Ectodermal cell (in vitro differentiated cells): ENCODE results near the gene RPS24.

Experiments
- H3K27ac ChIP-seq: 2 replicates; pipeline ENCODE4 v1.7.0; 2013; ENCODE audit warnings: mild to moderate bottlenecking, low read depth, low read length; ENCODE audit not compliant: insufficient read depth, poor library complexity, severe bottlenecking
- H3K27me3 ChIP-seq: 2 replicates; pipeline ENCODE4 v1.7.0; 2013; ENCODE audit warnings: mild to moderate bottlenecking, low read length; ENCODE audit not compliant: insufficient read depth, control insufficient read depth, poor library complexity, severe bottlenecking
- H3K36me3 ChIP-seq: one replicate; pipeline ENCODE4 v1.7.0; 2013; ENCODE audit warnings: low read length; ENCODE audit not compliant: control insufficient read depth, insufficient read depth
- H3K4me1 ChIP-seq: one replicate; pipeline ENCODE4 v1.7.0; 2013; ENCODE audit warnings: low read length; ENCODE audit not compliant: control insufficient read depth, insufficient read depth
- H3K4me3 ChIP-seq: 2 replicates; pipeline ENCODE4 v1.7.0; 2013; ENCODE audit warnings: low read depth, low read length, control low read depth; ENCODE audit not compliant: insufficient read depth
- H3K9me3 ChIP-seq: 2 replicates; pipeline ENCODE4 v1.7.0; 2013; ENCODE audit warnings: mild to moderate bottlenecking, low read length, moderate library complexity; ENCODE audit not compliant: control insufficient read depth
- WGBS, 2 experiments: methylation state at CpG; one replicate each; pipeline ENCODE4 v1.1.7; 2013; ENCODE audit warnings: missing lambda C conversion rate in 2 of 2; 5-methylcytosine and 5-hydroxymethylcytosine counted together

The RPS24 gene

DNA sequence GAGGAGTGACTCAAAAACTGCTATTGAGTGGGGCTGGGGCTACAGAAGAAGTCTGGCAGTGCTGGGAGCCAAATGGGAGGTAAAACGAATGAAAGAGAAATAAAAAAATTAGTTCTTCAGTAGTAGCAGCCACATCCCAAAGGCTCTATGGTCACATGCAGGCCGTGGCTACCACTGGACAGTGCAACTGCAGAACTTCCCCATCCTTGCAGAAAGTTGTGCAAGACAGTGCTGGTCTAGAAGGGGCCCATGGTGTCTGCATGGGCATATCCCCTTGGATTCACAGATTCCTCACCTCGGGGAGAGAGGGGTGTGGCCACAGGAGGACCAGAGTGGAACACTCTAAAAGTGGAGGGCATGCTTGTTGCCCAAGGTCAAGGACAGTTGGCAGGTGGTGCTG lies 47.6 kb downstream of the RPS24 start:
- Histone ChIP-seq H3K27ac (no peak overlapping the region), H3K4me3 (no peak overlapping the region), H3K4me1 (no peaks in the 10 kb centered on the region), H3K9me3 (no peaks in the 10 kb centered on the region), H3K27me3 (no peaks in the 10 kb centered on the region), H3K36me3 (no peaks in the 10 kb centered on the region)
- 69 to 75% methylated on average over 3 of the region's 3 CpGs for WGBS, 2 experiments

DNA sequence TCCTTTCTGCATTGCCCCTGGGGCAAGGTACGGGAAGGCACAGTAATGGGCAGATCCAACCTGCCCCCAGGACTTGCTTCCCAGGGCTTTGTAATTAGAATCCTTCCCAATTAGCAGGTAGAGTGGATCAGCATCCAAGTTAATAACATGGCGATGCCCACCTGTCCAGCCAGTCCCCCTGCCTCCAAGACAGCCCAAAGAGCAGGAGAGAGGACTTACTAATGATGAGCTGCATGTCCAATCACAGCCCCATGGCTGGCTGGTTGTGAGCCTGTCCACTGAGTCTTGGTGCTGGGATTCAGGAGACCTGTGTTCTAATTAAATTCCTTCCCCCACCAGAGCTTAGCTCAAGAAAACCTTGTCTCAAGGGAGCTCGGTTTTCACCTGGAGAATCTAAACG lies 49.0 kb downstream of the RPS24 start:
- H3K36me3 ChIP-seq, result no peaks in the 10 kb centered on the region
- H3K27ac ChIP-seq, result no peak overlapping the region
- no peak overlapping the region for H3K4me3 ChIP-seq
- H3K9me3 ChIP-seq, result no peaks in the 10 kb centered on the region
- 90 to 92% methylated on average over 4 of the region's 4 CpGs for whole genome bisulfite sequencing, 2 experiments
- peaks cover 3% of the 10 kb centered on the region for H3K4me1 ChIP-seq
- H3K27me3 ChIP-seq, result no peaks in the 10 kb centered on the region
